HG03280 (cell line): ENCODE results near the gene SLC36A1.
"Not testable (repeated sequence)": the region's sequence is repeated elsewhere in the genome, so short reads cannot be mapped to it uniquely, and the experiment has no call there.

Experiments
- ATAC-seq: cut with Tn5 transposase; IDR thresholded peaks from one replicate; pipeline ENCODE4 v1.9.1; 2021; ENCODE audit warnings: mild to moderate bottlenecking, moderate library complexity; ENCODE audit not compliant: unreplicated experiment

The SLC36A1 gene

DNA sequence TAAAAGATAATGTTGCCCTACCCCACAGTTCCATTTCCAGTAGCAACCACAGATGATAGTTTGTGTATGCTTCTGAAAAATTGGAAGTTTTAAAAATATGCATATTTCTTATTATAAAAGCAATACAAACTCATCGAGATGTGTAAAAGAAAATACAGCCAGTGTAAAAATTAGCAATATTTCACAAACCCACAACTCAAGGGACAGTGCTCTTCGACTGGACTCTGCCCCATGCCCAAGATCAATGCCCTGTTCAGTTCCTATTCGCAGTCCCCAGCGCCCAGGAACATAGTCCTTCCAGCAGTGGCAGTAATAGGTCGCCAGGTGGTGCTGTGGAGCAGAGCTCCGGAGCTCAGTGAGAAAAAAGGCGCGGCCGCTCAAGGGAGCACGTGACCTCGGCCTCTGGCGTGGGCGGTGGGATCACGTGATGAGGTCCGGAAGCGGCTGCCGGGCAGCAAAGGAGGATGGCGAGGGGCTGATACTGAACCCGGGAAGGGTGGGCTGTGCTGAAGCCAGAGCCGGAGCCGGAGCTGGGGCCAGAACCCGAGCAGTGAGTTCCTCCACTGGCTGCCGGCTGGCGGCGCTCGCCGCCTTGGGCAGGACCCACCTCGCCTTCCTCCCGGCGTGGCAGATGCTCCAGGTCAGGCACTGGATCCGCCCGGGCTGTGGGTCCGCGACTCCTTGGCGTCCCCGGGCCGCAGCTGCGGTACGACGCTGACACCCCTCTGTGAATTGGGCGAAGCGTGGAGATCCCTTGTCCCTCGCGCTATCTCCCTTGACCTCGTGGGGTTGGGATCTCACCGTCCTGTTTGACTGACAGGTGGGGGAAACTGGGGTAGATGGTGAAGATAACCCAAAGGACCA is at the start of gene SLC36A1:
Gene SLC36A1, plus strand, starts transcription at position 430 of the 864 bp plus-strand sequence. CDS start 11,190 bp downstream, outside the sequence.
- ATAC-seq = peak; percentile 85

DNA sequence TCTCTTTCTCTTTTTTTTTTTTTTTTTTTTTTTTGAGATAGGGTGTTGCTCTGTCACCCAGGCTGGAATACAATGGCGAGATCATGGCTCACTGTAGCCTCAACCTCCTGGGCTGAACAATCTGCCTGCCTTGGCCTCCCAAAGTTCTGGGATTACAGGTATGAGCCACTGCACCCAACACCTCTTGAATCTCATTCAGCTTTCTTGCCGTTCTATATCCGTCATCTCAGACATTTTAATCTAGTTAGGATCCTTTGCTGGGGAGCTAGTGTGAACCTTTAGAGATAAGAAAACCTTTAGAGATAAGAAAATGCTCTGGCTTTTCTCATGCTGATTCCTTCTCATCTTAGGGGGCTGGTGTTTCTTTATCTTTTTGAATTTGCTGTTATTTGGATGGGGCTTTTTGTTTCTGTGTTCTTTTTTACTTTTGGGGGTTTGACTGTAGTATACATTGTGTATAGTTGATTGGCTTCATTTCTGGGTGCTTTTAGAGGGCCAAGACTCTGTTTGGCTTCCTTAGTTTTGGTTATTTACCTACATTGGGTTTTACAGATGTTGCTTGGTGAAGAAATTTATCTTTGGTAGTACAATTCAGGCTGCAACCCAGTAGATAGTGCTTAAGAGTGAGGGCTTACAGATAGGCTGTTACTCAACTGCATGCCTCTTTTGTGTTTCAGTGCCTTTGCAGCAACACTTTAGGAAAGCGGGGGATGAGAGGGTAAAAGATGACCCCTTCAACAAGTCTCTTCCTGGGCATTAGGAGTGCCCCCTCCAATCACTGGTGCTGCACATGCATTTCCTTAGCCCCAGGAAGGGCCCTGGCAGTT is 41.9 kb upstream of the SLC36A1 start:
- no peak for ATAC-seq

DNA sequence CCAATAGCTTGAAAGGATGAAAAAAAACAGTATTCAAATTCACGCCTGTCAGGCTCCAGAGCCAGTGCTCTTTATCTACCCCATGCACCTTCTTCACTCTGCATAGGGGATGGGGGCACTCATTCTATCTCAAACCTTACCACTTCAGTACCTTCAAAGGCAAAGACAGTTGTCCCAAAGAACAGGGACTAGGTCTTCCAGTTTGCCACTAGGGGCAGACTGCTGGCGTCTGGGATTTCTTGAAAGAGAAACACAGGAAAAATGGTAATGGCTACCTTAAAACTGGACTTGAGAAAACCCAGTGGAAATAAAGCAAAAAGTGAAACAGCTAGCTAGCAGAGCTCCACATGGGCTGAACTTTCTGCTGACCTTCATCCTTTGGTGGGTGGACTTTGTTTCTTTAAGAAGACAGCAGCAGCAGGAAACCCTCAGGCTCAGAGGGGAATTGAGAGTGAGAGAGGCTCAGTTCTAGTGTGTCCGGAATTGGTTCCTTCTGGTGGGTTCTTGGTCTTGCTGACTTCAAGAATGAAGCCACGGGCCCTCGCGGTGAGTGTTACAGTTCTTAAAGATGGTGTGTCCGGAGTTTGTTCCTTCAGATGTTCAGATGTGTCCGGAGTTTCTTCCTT is 41.0 kb upstream of the SLC36A1 start:
- ATAC-seq = no peak

DNA sequence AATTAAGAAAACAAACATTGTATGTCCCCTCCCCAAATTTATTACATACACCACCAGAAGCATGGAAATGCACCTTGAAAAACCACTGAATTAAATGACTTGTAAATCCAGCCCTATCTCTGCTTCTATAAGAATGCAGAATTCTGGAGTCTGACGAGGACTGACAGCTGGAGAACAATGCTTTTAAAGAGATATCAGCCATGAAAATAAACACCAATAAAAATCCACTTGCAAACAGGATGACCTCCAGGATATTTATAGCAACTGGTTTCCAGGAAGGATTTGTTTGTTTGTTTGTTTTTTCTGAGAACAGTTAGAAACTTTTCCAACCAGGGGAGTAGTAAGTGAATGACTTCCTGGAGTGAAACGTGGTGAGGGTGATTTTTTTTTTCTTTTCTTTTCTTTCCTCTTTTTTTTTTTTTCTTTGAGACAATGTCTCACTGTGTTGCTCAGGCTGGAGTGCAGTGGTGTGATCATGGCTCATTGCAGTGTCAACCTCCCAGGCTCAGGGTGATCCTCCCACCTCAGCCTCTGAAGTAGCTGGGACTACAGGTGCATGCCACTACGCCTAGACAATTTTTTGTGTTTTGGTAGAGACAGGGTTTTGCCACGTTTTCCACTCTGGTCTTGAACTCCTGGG is 38.7 kb upstream of the SLC36A1 start:
- no peak for ATAC-seq

DNA sequence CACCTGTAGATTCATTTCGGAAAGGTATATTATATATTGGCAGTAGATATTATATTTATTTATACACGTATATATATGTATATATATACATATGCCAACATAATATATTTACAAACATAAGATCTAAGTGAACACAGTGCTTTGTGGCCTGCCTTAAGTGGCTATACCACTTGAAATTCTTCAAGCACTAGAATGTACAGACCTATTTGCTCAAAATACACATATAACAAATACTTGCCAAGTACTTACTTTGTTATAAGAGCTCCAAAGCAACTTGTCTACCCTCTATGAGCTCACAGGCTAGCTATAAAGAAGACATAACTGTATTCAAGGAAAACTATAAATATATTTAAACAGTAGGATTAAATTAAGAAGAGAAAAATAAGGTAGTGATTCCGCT is 33.6 kb upstream of the SLC36A1 start:
- no peak for ATAC-seq

DNA sequence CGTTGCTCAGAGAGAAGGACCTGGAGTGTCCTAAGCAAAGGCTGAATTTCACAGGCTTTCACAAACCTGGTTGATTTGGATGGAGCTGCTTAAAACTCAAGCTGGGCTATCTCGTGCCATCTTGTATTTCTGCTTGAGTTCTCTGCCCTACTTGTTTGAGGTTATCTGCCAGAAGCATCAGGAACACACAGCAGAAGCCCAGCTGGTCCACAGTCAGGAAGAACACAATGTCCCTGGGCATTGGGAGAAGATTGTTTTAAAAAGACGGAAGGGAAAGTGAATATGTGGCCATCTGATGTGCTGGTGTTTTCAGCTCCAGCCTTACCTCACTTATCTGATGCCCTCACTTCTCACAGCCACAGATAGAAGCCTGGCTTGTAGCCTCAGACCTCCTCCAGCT is 32.9 kb upstream of the SLC36A1 start:
- no peak for ATAC-seq

DNA sequence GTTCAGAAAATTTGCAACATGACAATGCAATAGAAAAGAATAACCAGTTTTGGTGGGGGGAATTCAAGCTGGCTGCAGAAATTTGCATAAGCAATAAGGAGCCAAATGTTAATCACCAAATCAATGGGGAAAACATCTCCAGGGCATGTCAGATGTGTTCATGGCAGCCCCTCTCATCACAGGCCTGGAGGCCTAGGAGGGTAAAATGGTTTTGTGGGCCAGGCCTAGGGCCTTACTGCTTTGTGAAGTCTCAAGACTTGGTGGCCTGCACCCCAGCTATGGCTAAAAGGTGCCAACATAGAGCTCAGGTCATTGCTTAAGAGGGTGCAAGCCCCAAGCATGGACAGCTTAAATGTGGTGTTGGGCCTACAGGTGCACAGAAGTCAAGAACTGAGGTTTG is 29.7 kb upstream of the SLC36A1 start:
- no peak for ATAC-seq

DNA sequence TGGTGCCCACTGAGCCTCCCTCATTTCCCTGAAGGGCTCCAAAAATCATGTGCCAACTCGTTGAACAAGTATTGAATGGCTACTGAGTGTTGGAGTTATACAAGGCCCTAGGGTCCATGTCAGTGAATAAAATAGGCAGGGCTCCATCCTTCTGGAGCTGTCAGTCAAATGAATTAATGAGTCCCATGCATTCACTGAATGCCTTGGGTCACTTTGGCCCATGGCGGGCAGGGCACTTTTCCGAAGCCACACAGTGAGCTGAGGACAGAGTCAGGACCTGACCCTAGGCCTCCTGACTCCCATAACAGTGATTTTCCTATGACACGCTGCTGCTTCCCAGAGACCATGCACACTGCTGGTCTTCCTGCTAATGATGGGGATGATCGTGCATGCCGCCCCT is 27.3 kb upstream of the SLC36A1 start:
- ATAC-seq = no peak

DNA sequence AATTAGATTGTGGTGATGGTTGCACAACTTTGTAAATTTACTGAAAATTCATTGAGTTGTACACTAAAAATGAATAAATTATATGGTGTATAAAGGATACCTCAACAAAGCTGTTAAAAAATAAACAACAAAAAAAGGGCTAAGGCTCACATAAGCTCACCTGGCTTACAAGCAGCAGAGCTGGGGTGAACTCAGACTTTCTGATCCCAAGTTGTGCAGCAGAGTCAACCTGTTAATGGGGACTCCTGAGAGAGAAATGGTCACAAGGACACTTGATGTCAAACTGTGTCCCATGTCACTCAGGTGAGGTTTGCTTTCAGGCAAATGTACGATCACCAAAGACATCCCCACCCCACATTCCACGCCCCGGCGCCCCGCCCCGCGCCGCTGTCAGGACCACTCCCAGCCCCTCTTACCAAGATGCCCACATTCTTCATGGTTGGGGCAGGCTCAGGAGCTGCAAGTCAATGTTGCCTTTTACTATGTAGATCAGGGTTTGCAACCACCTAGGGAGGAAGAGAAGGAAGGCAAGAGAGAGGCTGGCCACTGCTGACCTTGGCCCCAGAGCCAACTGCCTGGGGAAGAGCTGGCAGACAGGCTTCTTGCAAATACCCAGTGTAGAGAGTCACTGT is 22.4 kb upstream of the SLC36A1 start:
- no peak for ATAC-seq

DNA sequence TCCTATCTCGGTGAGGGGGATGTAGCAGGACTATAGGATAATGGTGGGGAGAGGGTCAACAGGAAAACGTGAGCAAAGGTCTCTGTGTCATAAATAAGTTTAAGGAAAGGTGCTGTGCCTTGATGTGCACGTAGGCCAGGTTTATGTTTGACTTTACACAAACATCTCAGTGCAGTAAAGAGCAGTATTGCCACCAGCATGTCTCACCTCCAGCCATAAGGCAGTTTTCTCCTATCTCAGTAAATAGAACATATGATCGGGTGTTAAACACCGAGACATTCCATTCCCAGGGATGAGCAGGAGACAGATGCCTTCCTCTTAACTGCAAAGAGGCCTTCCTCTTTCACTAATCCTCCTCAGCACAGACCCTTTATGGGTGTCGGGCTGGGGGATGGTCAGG is 21.1 kb upstream of the SLC36A1 start:
- not testable (repeated sequence) for ATAC-seq

DNA sequence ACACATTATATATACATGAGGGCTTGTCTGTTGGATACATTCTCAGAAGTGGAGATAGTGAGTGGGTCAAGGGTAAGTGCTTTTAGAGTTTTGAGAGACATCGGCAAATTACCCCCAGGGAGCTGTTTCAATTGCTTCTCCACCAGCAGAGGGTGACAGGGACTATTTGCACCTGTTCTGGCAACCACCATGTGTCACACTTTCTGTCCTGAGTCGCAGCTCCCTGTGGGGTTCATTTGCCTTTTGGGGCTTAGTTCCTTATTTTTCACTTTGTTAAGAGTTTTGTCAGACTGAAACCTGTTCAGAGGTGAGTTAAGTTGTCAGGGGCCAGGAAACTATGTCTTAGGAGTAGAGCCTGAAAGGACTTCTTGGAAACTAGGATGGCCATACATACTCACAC is 20.1 kb upstream of the SLC36A1 start:
- ATAC-seq = peak; percentile 99

DNA sequence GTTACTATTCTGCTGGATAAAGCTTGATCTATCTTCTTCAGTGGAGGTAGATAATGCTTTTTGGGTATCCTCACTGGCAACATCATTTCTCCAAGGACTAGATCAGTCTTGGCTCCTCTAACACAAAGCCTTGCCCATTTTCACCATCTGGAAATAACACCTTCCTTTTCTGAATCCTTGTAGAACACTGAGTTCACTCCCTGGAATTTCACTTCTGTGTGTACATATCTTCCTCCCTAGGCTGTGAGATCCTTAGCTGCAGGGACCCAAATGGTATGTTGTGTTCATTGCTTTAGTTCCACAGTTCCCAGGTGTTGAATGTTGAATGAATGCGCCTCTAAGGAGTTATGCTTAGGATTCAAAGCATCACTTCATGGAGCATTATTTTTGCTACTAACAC is 16.7 kb upstream of the SLC36A1 start:
- ATAC-seq = no peak

DNA sequence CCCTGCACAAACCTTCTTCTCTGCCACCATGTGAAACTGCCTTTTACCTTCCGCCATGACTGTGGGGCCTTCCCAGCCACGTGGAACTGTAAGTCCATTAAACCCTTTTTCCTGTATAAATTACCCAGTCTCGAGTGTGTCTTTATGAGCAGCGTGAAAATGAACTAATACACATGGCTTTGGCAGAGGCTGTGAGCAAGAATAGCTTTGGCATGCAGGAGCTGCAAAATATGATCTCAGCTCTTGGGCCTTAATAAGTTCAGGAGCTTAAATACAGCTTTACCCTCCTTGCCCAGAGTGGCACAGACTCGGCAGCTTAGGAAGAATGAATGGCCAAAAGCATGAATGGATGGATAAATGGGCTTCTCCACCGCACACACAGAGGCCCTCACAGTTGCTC is 15.7 kb upstream of the SLC36A1 start:
- no peak for ATAC-seq

DNA sequence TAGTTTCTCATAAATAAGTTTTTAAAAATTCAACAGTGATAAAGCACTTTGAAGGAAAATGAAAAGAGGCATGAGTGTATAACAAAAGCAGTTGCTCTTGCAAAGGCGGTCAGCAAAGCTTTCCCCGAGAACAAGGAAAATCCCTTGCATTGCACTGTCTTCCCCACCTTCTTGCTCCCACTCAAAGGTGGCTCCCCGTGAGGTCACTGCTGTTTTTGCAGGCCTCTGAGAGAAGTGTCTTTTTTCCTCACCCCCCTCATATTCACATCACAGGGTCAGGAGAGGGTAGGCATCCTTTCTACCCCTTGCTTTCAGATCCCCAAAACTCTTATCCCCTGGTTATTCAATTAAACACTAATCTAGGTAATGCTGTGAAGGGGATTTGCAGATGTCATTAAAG is 15.2 kb upstream of the SLC36A1 start:
- ATAC-seq = no peak

DNA sequence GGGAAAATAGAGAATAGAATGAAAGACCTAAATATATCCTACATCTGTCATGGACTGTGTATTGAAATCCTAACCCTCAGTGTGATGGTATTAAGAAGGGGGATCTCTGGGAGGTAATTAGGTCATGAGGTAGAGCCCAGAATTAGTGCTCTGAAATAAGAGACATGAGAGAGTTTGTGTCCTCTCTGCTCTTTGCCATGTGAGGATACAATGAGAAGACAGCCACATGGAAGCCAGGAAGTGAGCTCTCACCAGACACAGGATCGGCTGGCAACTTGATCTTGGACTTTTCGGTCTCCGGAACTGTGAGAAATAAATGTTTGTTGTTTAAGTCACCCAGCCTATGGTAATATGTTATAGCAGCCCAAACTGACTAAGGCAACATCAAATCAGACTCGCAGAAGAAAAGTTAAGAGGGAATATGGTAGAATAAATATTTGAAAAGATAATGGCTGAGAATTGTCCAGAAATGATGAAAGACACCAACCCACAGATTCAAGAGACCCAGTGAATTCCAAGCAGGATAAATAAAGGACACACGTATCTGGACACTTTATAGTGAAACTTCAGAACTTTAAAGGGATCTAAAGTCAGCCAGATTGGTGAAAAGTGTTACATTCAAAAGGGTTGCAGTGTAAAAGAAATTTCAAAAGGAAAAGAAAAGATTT is 12.7 kb upstream of the SLC36A1 start:
- no peak for ATAC-seq

DNA sequence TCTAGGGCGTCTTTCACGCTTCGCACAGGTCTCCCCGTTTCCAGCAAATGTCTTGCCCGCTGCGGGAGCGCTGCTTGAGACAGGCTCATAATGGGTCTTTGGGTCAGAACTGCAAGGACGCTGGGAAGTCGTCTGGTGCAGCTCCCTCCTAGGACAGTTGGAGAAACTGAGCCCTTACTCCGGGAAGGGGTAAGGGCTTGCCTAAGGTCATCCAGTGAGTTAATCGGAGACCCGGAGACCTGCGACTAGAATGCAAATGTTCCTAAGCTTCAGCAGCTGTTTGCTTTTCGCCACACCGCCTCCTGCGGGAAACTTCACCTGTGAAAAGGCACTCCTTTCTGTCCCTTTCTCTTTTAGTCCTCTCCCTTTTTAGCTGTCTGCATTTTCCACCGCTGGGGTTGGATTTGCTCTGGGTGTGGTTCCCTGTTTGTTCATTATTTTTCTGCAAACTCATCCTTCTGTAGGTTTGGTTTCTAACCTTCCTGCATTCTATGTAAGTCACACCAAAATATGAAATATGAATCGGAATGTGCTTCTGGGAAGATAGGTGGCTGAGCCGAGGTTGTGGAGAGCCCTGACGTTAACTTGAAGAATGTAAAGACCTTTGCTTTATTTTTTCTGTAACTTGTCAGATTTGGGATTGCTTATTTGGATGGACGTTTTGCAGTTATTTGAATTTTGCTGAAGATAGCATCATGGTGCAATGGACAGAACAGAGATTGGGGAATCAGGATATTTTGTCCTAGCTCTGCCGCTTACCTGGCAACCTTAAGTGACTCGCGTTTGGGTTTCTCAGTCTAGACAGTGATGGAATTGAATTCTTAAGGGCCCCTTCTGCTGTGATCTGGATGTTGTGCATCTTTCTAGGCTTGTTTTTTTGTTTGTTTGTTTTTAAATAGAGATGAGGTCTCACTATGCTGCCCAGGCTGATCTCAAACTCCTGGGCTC is 909 bp downstream of the SLC36A1 start:
- ATAC-seq = peak; percentile 5

DNA sequence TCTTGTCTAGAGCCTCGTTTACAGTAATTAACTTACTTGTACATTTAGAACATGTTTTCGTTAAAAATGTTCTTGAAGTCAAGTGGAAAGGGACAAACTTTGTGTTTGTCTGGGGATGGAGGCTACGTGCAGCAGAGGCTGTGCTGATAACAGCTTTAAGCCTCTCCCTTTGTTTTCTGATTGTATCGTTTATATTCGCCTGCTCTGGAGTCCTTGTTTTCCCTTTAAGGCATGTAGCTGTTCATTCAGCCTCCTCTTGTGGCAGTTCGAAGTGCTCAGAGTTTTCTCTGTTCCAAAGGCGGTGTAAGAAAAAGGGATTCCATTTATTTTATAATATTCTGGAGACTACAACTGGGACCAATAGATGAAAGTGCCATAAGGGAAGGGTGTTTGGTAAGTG is 1.9 kb downstream of the SLC36A1 start:
- ATAC-seq = no peak

DNA sequence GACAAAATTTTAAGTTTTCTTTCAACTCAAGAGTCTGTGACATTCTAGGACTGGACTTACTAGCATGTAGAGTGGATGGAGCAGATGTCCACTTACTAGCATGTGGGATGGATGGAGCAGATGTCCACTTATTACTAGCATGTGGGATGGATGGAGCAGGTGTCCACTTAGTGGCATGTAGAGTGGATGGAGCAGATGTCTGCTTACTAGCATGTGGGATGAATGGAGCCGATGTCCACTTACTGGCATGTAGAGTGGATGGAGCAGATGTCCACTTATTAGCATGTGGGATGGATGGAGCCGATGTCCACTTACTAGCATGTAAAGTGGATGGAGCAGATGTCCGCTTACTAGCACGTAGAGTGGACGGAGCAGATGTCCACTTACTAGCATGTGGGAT is 2.4 kb downstream of the SLC36A1 start:
- no peak for ATAC-seq

DNA sequence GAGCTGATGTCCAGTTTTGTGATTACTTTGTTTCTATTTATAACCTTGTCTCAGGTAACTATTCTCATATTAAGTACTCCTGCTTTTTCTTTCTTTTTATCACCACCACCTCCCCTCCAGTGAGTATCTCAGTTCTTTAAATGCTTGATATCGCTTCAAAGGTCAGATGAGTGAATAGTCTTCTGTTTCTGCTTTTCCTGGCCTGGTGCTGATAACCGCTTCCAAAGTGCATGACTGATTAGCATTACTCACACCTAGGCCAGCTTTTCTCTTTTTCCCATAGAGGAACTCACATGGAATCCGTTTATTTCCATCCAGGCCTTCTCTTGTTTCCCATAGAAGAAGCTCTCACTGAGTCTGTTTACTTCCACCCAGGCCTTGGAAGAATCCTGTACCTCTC is 3.2 kb downstream of the SLC36A1 start:
- no peak for ATAC-seq
